HG03460 (cell line): ENCODE results near the gene NAA15.
"Not testable (repeated sequence)": the region's sequence is repeated elsewhere in the genome, so short reads cannot be mapped to it uniquely, and the experiment has no call there.

Experiments used
- ATAC-seq: cut with Tn5 transposase; IDR thresholded peaks from one replicate; pipeline ENCODE4 v1.9.1; 2021; ENCODE audit not compliant: unreplicated experiment

Gene NAA15

DNA sequence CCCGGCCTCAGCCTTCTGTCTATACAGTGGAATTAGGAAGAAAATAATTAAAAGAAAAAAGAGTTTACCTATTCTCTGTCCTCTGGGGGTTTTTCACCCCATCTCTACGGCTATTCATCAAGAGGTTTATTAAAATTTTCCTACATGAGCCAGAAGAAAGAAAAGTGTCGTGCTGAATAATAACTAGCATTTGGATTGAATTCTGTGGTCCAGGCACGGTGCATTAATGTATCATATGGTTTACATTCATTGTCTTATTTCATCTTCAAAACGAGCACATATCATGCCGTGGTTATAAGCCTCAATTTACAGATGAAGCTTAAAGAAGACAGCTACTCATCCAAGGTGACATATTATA is 5.4 kb upstream of the NAA15 start:
- ATAC-seq: no peak

DNA sequence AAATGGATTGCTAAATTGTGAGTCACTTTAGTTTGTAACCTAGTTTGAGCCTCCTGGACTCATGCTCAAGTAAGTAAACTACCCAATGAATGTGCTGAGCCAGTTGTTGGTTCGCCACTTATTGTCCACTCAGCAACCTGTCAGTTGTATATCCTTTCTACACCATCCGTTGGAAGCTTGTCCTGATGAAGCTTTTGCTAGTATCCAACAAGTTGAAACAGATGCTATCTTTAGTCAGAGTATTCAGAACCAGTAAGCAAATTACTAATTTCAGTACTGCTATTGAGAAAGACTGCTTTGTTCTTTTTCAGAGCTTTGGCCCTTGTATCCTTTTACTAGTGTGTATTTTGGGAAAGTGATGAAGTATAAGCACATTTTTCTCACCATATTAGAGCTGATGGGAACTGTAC is 4.3 kb upstream of the NAA15 start:
- ATAC-seq: no peak

DNA sequence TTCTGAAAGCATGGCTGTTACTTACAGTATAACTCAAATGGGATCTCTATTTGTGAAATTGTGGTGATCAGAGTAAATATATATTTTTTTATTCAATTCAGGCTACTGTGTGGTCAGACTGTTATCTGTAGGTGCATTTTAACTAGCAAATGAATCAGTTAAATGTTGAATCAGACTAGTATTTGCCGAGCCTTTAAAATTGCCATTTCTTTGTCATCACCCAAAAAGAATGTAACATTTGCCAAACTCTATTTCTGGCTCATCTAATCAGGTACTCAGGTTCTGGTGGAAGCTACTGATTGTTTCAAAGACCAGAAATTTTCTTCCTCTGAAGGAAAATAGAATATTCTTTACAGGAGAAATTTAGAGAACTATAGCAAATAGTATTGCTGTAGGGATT is 1.8 kb upstream of the NAA15 start:
- ATAC-seq: no peak

DNA sequence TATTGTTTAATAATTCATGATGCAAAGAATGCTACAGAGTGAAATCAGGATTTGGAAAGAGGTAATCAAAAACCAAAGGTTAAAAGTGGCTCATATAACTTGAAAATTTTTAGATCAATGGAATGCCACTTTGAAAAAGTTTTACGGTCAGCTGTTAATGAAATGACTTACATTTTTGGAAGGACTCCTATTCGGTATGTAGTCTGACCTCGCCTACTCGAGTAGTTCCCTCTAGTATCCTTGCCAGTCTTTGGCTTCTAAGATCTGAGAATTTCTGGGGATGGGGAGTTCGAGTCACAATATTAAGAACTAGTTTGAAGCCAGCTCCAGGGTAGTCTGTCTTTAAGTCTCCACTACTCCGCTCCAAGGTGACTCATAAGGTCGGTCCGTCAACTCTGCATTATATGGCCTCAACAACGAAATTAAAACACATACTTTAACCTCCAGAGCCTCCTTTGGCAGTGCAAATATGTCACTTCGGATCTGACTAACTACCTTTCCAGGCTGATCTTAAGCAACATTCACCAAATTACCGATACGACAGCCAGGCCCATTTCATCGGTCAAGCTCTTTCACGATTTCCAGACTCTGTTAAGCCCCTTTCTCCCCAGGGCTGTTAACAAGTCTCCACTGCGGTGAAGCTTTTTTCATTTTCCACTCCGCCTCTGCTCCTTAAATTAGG is 733 bp upstream of the NAA15 start:
- peak; percentile 4 for ATAC-seq

DNA sequence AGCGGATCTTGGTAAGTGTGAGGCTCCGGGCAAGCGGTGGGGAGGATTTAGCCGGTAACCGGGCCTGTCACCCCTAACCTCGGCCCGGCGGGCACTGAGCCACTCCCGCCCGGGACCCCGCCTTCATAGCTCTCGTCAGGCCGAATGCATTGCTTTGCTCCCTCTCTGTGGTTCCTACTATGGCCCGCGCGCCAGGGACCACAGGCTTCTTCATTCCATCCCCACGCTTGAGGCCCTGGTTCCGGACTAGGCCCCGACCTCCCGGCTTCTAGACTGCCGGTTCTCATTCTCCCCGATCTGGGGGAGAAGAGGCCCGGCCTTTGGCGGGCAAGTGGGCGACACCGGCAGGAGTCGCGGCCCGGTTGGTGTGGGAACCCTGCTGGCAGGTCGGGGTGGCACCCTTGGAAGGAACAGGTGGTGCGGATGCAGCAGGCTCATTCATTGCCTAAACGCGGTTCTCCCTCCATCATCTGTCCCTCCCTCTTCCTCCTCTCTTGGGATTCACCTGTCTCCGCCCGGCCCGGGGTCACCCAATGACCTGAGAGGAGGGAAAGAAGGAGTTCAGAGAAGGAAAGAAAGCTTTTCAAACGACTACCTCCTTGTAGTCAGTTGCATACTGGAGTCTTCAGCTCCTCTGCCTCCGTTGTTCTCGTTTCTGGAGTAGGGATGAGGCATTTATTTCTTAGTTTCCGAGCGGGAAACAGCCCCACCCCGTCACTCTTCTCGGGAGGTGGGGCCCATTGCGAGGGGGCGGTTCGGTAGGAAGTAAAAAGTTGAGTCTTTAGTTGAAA is 711 bp downstream of the NAA15 start, which contains the start of gene NDUFC1:
Gene NDUFC1, minus strand, starts transcription at position 657 of the 791 bp plus-strand sequence. CDS start 6,679 bp downstream, outside the sequence.
- peak; percentile 38 for ATAC-seq

DNA sequence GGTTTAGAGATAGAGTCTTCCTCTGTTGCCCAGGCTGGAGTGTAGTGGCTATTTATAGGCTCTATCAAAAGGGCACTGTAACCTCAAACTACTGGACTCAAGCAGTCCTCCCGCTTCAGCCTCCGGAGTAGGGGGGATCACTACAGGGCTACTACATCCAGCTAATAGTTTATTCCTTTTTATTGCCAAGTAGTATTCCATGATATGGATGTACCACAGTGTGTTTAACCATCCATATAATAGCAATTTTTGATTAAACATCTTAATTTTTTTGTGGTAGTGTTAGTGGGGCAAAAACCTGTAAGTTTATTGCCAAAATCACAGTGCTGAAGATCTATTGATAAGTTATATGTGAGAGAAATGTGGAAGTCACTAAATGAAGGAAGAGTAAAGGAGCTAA is 3.6 kb downstream of the NAA15 start:
- ATAC-seq: no peak

DNA sequence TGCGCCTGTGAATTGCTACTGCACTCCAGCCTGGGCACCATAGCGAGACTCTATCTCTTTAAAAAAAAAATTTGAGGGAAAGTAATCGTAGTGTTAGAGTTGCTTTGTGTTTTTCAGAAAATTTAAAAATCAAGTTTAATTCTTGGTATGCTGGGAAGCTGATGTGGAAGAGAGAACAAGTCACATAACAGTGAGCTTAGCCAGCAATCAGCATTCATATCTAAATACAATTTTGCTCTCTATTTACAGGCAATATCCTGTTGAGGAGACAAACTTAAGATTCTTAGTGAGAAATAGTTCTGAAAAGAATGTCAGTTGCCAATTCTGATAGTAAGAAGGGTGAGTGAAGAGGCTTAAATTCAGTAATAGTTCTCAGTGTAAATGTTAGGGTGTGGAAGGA is 10.6 kb downstream of the NAA15 start:
- no peak for ATAC-seq

DNA sequence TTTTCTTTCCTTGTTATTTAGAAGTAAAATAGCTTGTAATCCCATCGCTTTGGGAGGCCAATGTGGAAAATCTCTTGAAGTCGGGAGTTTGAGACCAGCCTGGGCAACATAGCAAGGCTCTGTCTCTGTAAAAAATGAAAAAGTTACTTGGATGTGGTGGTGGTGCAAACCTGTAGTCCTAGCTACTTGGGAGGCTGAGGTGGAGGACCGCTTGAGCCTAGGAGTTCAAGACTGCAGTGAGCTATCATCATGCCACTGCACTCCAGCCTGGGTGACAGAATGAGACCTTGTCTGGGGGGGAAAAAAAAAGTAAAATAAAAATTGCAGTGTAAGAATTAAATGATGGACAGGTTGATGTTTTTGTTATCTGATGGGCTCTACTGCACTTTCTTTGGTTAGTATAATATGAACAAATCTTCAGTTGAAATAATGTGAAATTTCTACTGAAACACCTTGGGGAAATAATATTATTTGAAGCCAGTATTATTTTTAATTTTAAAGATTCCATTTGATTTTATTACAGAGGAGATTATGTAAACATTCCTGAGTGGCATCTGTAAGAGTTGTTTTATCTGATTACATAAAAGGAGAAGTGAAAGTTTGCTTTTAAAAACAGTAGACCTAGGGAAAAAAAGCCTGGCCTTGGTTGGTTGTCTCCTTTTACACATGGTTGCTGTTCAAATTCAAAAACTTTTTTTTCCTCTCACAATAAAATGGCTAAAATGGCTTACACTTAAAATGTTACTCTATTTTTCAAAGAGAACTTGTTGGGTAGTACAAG is 11.4 kb downstream of the NAA15 start:
- no peak for ATAC-seq

DNA sequence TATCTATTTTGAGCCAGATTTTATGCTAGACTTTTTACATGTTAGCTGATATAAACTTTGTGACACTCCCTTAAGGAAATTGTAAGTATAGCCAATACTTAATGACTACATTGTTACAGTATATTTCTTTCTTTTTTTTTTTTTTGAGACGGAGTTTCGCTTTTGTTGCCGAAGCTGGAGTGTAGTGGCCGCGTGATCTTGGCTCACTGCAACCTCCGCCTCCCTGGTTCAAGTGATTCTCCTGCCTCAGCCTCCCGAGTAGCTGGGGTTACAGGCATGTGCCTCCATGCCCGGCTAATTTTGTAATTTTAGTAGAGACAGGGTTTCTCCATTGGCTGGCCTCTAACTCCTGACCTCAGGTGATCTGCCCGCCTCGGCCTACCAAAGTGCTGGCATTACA is 12.1 kb downstream of the NAA15 start:
- ATAC-seq: not testable (repeated sequence)

DNA sequence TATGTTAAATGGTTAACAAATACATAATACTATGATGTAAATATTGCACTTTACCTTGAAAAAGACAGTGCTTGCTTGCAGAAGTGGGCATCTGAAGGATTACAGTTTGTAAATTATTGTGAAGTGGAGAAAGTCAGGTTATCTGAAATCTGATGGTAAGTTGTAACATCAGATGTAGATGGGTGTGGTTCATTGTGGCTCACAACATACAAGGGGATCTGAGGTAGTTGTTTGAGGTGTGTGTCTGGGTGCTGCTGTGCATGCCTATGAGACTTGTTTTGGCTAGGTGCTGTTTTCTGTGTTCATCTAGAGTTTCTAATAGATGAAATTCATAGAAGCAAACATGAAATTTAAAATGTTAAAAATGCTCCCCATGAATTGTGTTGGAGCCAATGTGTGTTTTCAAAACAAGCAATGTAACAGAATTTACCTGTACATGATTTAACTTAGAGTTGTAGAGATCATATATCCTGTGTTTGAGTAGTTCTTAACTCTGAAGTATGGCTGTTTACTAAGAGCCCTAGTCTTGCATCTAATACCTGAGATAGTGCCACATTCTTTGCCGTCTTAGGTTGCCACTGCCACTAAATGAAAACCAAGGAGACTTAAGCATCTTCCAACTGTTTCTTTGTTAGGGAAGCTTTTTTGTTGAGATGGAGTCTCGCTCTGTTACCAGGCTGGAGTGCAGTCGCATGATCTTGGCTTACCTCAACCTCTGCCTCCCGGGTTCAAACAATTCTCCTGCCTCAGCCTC is 12.9 kb downstream of the NAA15 start:
- ATAC-seq: no peak

DNA sequence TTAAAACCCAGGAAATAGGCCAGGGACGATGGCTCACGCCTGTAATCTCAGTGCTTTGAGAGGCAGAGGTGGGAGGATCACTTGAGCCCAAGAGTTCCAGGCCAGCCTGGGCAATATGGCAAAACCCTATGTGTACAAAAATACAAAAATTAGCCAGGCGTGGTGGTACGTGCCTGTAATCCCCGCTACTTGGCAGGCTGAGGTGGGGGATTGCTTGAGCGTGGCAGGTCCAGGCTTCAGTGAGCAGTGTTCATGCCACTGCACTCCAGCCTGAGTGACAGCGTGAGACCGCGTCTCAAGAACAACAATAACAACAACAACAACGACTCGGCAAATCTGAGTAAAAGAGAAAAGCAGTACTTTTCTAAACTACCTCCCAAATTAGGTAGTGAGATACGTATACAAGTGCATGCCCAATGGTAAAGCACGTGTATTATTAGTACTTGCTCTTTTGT is 13.9 kb downstream of the NAA15 start:
- peak; percentile 78 for ATAC-seq

DNA sequence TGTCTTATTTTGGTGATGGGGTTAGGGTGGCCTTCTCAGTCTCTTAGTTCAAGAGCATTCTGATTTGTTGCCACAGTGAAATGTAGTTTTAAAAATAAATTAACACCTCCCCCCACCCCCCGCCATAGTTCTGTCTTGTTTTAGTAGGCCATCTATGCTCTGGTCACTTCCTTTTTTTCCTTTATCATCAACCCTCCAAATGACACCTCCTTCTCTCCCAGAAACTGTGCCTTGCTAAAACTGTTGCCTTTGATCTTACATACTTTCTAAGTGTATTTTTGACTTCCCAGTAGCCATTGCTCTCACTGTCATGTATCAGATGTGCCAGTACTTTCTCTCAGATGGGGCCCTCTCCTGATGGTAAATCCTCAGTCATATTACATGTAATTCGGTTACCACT is 15.4 kb downstream of the NAA15 start:
- no peak for ATAC-seq

DNA sequence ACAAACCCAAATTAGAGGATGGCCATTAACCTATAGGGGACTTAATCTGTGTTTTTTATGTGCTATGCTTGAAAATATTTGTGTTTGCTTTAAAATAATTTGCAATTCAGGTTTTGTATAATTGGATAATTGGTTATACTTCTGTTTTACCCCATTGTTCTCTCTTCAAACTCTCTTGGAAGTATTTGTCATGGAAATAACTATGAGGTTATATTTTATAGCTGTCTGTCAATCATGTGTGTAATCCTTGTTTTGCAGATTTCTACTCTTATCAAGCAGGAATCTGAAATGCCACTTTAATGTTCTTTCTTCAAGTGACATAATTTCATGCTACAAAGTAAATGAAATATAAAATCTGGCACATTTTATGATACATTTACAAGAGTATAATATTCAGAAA is 16.3 kb downstream of the NAA15 start:
- no peak for ATAC-seq

DNA sequence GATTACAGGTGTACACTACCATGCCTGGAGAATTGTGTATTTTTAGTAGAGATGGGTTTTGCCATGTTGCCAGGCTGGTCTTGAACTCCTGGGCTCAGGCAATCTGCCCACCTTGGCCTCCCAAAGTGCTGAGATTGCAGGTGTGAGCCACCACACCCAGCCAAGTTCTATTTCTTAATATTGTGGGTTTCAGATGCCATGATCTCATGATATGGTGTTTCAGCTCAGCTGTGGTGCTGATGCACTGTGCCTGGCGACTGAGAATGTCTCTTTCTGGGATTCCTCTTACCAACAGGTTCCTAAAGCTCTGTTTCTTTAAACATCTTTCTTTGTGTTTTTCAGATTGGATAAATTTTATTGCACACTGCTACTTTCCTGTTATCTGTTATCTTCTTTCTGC is 18.3 kb downstream of the NAA15 start:
- no peak for ATAC-seq

DNA sequence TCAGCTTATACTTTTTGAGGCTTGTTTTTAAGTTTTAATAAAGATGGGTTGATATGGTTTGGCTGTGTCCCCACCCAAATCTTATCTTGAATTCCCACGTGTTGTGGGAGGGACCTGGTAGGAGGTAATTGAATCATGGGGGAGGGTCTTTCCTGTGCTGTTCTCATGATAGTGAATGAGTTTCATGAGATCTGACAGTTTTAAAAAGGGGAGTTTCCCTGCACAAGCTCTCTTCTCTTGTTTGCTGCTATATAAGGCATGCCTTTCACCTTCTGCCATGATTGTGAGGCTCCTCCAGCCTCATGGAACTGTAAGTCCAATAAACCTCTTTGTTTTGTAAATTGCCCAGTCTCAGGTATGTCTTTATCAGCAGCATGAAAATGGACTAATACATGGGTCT is 20.8 kb downstream of the NAA15 start:
- ATAC-seq: not testable (repeated sequence)

DNA sequence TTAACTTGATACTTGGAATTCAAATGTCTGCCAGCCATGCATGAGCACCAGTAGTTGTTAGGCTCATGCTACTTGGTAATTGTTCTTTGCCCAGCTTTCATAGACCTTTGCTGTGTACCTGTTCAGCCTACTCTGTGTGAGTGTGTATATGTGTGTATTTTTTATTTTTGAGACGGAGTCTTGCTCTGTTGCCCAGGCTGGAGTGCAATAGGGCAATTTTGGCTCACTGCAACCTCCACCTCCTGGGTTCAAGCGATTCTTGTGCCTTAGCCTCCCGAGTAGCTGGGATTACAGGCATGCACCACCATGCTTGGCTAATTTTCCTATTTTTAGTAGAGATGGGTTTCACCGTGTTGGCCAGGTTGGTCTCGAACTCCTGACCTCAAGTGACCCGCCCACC is 21.2 kb downstream of the NAA15 start:
- not testable (repeated sequence) for ATAC-seq

DNA sequence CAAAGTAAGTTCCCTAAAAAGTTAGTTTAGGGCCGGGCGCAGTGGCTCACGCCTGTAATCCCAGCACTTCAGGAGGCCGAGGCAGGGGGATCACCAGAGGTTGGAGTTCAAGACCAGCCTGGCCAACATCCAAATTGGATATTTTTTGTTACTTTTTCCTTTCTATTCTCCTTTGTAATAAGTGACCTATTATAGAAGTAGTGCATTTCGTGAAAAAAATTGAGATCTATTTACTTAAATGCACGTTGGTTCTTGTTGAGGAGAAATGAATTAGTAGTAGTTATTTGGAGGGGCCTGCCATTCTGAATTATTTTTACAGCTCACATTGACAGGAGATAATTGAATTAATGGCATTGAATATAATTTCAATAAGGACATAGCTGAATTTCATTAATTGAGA is 23.3 kb downstream of the NAA15 start:
- no peak for ATAC-seq

DNA sequence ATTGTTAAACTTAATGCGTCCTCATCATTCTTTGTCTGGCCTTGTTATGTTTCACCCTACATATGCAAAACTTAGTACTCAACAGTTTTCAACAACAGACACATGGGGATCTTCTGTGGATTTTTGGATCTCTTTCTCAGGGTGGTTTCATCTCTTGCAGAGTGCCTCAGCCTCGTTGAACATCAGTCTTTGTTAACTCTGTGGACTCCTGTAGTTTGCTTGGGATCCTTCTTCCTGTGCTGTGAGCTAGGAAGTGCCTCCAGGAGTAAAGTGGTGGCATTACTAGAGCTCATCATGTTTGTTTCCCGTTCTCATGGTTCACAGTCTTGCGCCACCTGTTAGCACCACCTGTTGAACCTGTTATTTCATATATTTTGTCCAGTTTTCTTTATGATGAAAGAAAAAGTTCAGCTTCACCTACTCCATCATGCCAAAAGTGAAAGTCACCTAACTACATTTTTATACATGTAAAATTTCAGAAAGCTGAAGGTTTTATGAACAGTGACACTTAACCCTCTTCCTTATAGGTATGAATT is 28.4 kb downstream of the NAA15 start:
- no peak for ATAC-seq

DNA sequence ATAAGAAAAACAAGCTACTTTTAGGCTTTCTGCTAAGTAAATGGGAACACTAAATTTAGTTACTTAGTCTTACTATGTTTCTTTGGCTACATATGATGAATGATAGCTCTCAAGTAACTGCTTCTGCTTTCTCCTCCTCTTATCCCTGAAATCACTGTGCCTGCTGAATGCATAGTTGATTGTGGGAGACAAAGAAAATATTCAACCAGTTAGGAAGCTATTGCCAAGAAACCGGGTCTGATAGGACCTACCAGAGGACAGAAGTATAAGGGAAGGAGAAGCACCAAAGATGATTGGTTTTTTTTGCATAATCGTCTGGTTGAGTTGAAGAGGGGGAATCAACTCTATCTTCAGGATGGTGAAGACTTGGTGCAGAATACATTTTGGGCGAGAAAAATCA is 29.0 kb downstream of the NAA15 start:
- no peak for ATAC-seq

DNA sequence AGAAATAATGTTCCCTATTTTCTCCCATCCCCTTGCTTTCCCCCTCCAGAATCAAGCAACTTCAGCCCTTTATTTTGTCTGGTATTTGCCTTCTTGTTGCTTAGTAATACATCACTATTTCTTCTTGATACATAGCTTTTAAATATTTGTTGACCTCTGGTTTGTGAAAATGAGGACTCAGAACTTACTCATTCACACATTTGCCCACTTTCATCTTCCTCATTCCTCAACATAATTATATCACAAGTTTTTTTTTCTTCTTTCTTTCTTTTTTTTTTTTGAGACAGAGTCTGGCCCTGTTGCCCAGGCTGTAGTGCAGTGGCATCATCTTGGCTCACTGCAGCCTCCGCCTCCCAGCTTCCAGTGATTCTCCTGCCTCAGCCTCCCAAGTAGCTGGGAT is 29.9 kb downstream of the NAA15 start:
- ATAC-seq: no peak

DNA sequence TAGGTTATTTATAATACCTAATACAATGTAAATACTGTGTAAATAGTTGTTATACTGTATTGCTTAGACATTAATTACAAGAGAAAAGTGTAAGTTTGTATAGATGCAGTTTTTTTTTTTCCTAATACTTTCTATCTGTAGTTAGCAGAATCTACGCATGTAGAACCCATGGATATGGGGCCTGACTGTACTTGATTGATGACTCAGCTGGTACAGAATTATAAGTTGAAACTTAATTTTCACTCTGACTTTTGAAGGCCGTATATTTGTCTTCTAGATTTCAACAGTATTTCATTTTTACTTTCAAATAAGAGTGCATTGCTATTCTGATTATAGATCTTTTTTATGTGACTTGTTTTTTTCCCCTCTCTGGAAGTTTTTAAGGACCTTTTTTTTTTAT is 31.7 kb downstream of the NAA15 start:
- ATAC-seq: no peak
